Measurements from ENCODE around the gene PIBF1.

- TF ChIP-seq CTCF (conservative IDR thresholded peaks at IDR 0.05; ENCODE audit: low read depth, low read length) (no peak), EZH2phosphoT487 (IDR thresholded peaks at IDR 0.05; ENCODE audit: borderline replicate concordance, low read length) (no peak)
Observed at GRCh38 chr13:73065036-73065435, 283.1 kb downstream of the PIBF1 start.

All from PC-3 (cell line).